ENCODE data around the gene TMEM47. TPM values are rescaled to one million over a fixed set of nuclear protein-coding genes. Genes with fewer than 3 reads are reported as not detected.

TMEM47 gene
- total RNA-seq, 1 donor from 2014 or later: 7.2 TPM

DNA sequence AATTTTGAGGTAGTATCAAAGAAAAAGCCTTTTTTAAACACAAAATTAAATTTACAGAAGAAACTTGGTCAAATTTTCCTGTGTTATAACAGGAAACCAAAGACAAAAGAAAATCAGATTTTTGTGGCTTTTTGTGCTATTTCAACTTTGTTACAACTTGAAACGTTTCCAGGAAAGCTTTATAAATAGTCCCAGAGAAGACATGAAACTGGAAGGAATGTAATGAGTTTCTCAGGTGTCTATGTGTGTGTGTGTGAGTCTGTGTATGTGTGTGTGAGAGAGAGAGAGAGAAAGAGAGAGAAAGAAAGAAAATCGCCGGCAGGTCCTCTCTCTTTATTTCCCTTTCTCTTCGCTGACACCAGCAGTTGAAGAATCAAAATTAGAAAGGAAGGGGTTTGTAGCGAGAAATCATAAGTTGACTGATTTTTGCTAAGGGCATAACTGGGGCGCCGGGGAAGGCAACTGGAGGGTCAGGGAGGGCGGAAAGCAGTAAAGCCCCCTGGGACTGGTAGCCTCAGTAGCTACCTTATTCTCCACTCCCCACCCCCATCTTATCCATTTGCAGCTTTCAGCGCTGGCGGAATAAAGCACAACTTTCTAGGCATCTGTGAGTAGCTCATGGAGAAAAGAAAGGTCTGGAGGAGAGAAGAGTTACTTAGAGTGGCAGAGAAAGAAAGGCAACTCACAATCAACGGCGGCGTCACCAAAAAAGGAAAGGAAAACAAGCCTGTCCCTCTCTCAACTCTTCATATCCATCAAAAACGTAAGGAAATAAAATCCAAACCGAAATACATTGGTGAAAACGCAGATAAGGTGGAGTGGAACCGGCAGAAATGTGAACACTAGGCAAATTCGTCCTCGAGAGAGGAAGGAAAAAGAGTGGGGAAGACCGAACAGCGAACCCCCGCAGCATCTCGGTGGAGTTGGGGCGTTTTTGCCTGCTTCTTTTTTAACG lies 1.3 kb downstream of the TMEM47 start:
- no peak for DNase-seq (ENCODE audit: low read depth)
- no peak for TF ChIP-seq CTCF (IDR thresholded peaks at IDR 0.05; ENCODE audit: insufficient read depth, low read length, poor library complexity, severe bottlenecking)
- Histone ChIP-seq H3K36me3 (ENCODE audit: control insufficient read depth, insufficient read depth, low read length) (no peaks in the 10 kb centered on the region), H3K4me3 (ENCODE audit: low read depth, low read length) (peak overlapping the region; percentile 69), H3K27me3 (ENCODE audit: control insufficient read depth, insufficient read depth, low read length) (no peaks in the 10 kb centered on the region)

- TF ChIP-seq CTCF (IDR thresholded peaks at IDR 0.05; ENCODE audit: insufficient read depth, low read length, poor library complexity, severe bottlenecking): no peak
- H3K36me3 ChIP-seq (ENCODE audit: control insufficient read depth, insufficient read depth, low read length): no peaks in the 10 kb centered on the region
- H3K4me3 ChIP-seq (ENCODE audit: low read depth, low read length): peak overlapping the region; percentile 22
- no peaks in the 10 kb centered on the region for H3K27me3 ChIP-seq (ENCODE audit: control insufficient read depth, insufficient read depth, low read length)
- DNase-seq (ENCODE audit: low read depth): no peak
These were observed 2.2 kb downstream of the TMEM47 start for GRCh38 chrX:34654696-34655490.

DNA sequence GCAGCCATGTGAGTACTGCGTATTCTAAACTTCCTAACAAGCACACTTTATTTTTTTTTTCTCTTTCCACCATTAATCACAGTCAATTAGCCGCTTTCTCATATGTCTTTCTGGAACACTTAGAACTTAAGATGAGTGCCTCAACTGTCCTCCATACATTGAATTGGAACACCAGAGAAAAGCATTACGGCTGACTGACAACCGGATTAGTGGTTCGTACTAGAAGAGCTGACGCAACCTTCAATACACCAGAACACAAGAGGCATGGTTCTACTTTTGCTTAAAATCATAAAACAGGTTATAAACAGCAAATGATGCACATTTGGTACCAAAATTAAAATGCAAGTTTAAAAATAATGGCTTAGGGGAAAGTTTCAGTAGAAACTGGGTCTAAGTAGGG lies 3.3 kb downstream of the TMEM47 start:
- TF ChIP-seq CTCF (IDR thresholded peaks at IDR 0.05; ENCODE audit: insufficient read depth, low read length, poor library complexity, severe bottlenecking): no peak
- Histone ChIP-seq H3K27me3 (ENCODE audit: control insufficient read depth, insufficient read depth, low read length) (no peaks in the 10 kb centered on the region), H3K36me3 (ENCODE audit: control insufficient read depth, insufficient read depth, low read length) (no peaks in the 10 kb centered on the region), H3K4me3 (ENCODE audit: low read depth, low read length) (no peak overlapping the region)
- no peak for DNase-seq (ENCODE audit: low read depth)

- no peak for TF ChIP-seq CTCF (IDR thresholded peaks at IDR 0.05; ENCODE audit: insufficient read depth, low read length, poor library complexity, severe bottlenecking)
- Histone ChIP-seq H3K27me3 (ENCODE audit: control insufficient read depth, insufficient read depth, low read length) (no peaks in the 10 kb centered on the region), H3K36me3 (ENCODE audit: control insufficient read depth, insufficient read depth, low read length) (no peaks in the 10 kb centered on the region), H3K4me3 (ENCODE audit: low read depth, low read length) (no peak overlapping the region)
- no peak for DNase-seq (ENCODE audit: low read depth)
These were observed 14.2 kb downstream of the TMEM47 start for GRCh38 chrX:34642849-34643248.

DNA sequence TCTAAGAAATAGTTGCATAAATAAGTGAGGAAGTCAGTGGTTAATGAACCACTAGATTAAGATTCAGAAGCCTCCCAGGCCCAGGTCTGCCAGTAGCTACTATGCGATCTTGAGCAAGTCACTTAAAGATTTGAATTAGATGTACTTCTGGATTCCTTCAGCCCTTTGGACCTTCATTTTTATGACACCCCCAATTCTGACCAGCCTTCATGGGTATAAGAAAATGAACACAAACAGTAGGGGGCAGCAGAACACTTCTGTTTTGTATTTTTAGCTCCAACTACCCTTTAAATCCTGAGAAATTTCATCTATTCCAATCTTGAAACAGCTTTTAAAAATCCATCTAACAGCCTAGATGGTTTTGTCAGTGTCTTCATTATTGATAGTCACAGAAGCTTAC lies 19.0 kb downstream of the TMEM47 start:
- no peak for DNase-seq (ENCODE audit: low read depth)
- Histone ChIP-seq H3K36me3 (ENCODE audit: control insufficient read depth, insufficient read depth, low read length) (no peaks in the 10 kb centered on the region), H3K27me3 (ENCODE audit: control insufficient read depth, insufficient read depth, low read length) (no peaks in the 10 kb centered on the region), H3K4me3 (ENCODE audit: low read depth, low read length) (no peak overlapping the region)
- TF ChIP-seq CTCF (IDR thresholded peaks at IDR 0.05; ENCODE audit: insufficient read depth, low read length, poor library complexity, severe bottlenecking): peak; percentile 55
